HEK293 (cell line): ENCODE data around the gene RFPL1.

Experiments used
- KLF10 ChIP-seq: fragments of 450-650 bp; IDR thresholded peaks from 2 replicates; pipeline ENCODE4 v1.5.1; 2018; ENCODE audit warnings: missing biosample characterization, mild to moderate bottlenecking, missing genetic modification characterization
- ZNF266 ChIP-seq: fragments of 450-650 bp; formaldehyde crosslinking; IDR thresholded peaks from 2 replicates; pipeline ENCODE4 v1.5.1; 2016; ENCODE audit warnings: missing biosample characterization, missing genetic modification characterization, low read depth
- ZNF670 ChIP-seq: fragments of 450-650 bp; formaldehyde crosslinking; IDR thresholded peaks from 2 replicates; pipeline ENCODE4 v1.5.1; 2016; ENCODE audit warnings: missing biosample characterization, missing genetic modification characterization, low read depth
- TF ChIP-seq, protein P1 (sequence below): fragments of 450-650 bp; formaldehyde crosslinking; IDR thresholded peaks from 2 replicates; pipeline ENCODE4 v1.5.1; 2016; ENCODE audit warnings: missing biosample characterization, missing genetic modification characterization
- TF ChIP-seq, protein P2 (sequence below): fragments of 450-650 bp; formaldehyde crosslinking; IDR thresholded peaks from 2 replicates; pipeline ENCODE4 v1.5.1; 2016; ENCODE audit warnings: missing biosample characterization, missing genetic modification characterization

DNA sequence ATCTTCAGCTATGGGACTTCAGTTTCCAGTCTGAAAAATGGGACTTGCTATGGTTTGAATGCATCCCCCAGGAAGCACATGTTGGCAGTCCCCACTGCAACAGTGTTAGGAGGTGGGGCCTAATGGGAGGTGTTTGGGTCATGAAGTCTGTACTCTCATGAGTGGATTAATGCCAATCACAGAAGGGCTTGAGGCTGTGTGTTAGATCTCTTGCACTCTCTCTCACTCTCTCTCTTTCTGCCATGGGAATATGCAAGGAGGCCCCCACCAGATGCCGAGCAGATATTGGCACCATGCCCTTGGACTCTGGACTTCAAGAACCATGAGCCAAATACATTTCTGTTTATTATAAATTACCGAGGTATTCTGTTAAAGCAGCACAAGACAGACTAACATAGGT lies 42.3 kb upstream of the RFPL1 start:
- TF ChIP-seq ZNF670 (tag by site-specific recombination) (no peak), ZNF266 (tag by site-specific recombination) (no peak), KLF10 (tag by site-specific recombination) (no peak)
- TF ChIP-seq, protein P1, sequence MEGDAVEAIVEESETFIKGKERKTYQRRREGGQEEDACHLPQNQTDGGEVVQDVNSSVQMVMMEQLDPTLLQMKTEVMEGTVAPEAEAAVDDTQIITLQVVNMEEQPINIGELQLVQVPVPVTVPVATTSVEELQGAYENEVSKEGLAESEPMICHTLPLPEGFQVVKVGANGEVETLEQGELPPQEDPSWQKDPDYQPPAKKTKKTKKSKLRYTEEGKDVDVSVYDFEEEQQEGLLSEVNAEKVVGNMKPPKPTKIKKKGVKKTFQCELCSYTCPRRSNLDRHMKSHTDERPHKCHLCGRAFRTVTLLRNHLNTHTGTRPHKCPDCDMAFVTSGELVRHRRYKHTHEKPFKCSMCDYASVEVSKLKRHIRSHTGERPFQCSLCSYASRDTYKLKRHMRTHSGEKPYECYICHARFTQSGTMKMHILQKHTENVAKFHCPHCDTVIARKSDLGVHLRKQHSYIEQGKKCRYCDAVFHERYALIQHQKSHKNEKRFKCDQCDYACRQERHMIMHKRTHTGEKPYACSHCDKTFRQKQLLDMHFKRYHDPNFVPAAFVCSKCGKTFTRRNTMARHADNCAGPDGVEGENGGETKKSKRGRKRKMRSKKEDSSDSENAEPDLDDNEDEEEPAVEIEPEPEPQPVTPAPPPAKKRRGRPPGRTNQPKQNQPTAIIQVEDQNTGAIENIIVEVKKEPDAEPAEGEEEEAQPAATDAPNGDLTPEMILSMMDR = no peak
- TF ChIP-seq, protein P2, sequence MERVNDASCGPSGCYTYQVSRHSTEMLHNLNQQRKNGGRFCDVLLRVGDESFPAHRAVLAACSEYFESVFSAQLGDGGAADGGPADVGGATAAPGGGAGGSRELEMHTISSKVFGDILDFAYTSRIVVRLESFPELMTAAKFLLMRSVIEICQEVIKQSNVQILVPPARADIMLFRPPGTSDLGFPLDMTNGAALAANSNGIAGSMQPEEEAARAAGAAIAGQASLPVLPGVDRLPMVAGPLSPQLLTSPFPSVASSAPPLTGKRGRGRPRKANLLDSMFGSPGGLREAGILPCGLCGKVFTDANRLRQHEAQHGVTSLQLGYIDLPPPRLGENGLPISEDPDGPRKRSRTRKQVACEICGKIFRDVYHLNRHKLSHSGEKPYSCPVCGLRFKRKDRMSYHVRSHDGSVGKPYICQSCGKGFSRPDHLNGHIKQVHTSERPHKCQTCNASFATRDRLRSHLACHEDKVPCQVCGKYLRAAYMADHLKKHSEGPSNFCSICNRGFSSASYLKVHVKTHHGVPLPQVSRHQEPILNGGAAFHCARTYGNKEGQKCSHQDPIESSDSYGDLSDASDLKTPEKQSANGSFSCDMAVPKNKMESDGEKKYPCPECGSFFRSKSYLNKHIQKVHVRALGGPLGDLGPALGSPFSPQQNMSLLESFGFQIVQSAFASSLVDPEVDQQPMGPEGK = no peak
